GM12878 (cell line): ENCODE data around the gene DMRT1. TPM values are rescaled to one million over a fixed set of nuclear protein-coding genes. Genes with fewer than 3 reads are reported as not detected.
A peak's percentile ranks its signal among the peaks of the same experiment; 100 is the strongest.

ENCODE experiments used
- ATAC-seq: fragments of 200-7000 bp; cut with Tn5 transposase; 3 replicates; pipeline ENCODE4 v1.9.1; 2020; ENCODE audit warnings: mild to moderate bottlenecking, moderate library complexity
- BruUV-seq: library from RNA; stranded (reverse); fragments of 400-500 nt; replicated peaks from 2 replicates; lab custom pipeline; 2021; lab: Mats Ljungman, UMichigan
- CTCF ChIA-PET: fragments of 300-600 bp; sonication (Branson Sonifier 250); formaldehyde crosslinking; extraction: SDS; loops from one replicate; lab custom pipeline; 2021; ENCODE audit warnings: inconsistent platforms; lab: Yijun Ruan, JAX
- POLR2A ChIA-PET: fragments of 350-600 bp; formaldehyde crosslinking; extraction: SDS; loops from one replicate; lab custom pipeline; 2021; ENCODE audit warnings: inconsistent platforms; lab: Charles Lee
- RAD21 ChIA-PET: fragments of 300-600 bp; sonication (Branson Sonifier 250); formaldehyde crosslinking; loops from one replicate; lab custom pipeline; 2023; ENCODE audit warnings: antibody characterized with exemption; ENCODE audit not compliant: unreplicated experiment; lab: Charles Lee
- SMC1A ChIA-PET: fragments of 300-600 bp; sonication (Branson Sonifier 250); formaldehyde crosslinking; loops from one replicate; lab custom pipeline; 2023; ENCODE audit not compliant: unreplicated experiment, uncharacterized antibody; lab: Charles Lee
- DNase-seq: peaks from one replicate; pipeline ENCODE4 v3.0.0-alpha.2; 2011; ENCODE audit warnings: low read depth, low spot score
- FAIRE-seq: peaks from 3 replicates; lab custom pipeline; 2011; peaks lifted over from hg19 to GRCh38; lab: Jason Lieb, UNC
- H2AFZ ChIP-seq: 2 replicates; pipeline ENCODE4 v1.6.0; 2011; ENCODE audit warnings: low read depth, low read length, control low read depth; ENCODE audit not compliant: control insufficient read depth
- H3K27ac ChIP-seq: 2 replicates; pipeline ENCODE4 v1.5.1; 2011; ENCODE audit warnings: control low read depth; ENCODE audit not compliant: control insufficient read depth, insufficient read depth
- H3K27me3 ChIP-seq, 2 experiments: replicated peaks in 1 of 2; 2 replicates each; pipeline versions ENCODE4 v1.6.0 to v1.6.1; 2011; ENCODE audit warnings: low read length in 1 of 2; ENCODE audit not compliant: control insufficient read depth in 2 of 2, insufficient read depth in 2 of 2
- H3K36me3 ChIP-seq, 2 experiments: 2 replicates each; pipeline ENCODE4 v1.5.1; 2011; ENCODE audit warnings: low read length in 1 of 2; ENCODE audit not compliant: control insufficient read depth in 2 of 2, insufficient read depth in 2 of 2
- H3K4me1 ChIP-seq: 2 replicates; pipeline ENCODE4 v1.6.1; 2011; ENCODE audit warnings: mild to moderate bottlenecking, low read length, moderate library complexity, mixed read lengths; ENCODE audit not compliant: control insufficient read depth, insufficient read depth
- H3K4me2 ChIP-seq: 2 replicates; pipeline ENCODE4 v1.6.0; 2011; ENCODE audit warnings: control low read depth; ENCODE audit not compliant: control insufficient read depth, insufficient read depth
- H3K4me3 ChIP-seq: fragments of 200-600 bp; sonication (generic); 2 replicates; pipeline ENCODE4 v1.5.1; 2016
- H3K79me2 ChIP-seq: 2 replicates; pipeline ENCODE4 v1.6.0; 2011; ENCODE audit warnings: low read length; ENCODE audit not compliant: control insufficient read depth, insufficient read depth
- H3K9ac ChIP-seq: 2 replicates; pipeline ENCODE4 v1.8.0; 2011; ENCODE audit warnings: low read length, control low read depth, mixed read lengths; ENCODE audit not compliant: control insufficient read depth, insufficient read depth
- H3K9me3 ChIP-seq: replicated peaks from 3 replicates; pipeline ENCODE4 v1.5.1; 2011; ENCODE audit warnings: mild to moderate bottlenecking, low read length; ENCODE audit not compliant: control insufficient read depth, insufficient read depth
- H4K20me1 ChIP-seq: 2 replicates; pipeline ENCODE4 v1.6.0; 2011; ENCODE audit not compliant: control insufficient read depth, insufficient read depth
- CHD1 ChIP-seq: IDR thresholded peaks from 2 replicates; pipeline ENCODE4 v1.6.1; 2012; ENCODE audit warnings: low read depth, low read length, improper control_type of control experiment
- E2F8 ChIP-seq: fragments of 450-650 bp; IDR thresholded peaks from 2 replicates; pipeline ENCODE4 v1.6.1; 2018; ENCODE audit warnings: mild to moderate bottlenecking, low read depth, moderate library complexity; ENCODE audit not compliant: partially characterized antibody
- EGR1 ChIP-seq, 2 experiments: IDR thresholded peaks; 1 replicate in 1 of 2; 2 replicates in 1 of 2; pipeline ENCODE4 v1.6.1; 2011 to 2012; ENCODE audit warnings: low read depth in 2 of 2, low read length in 2 of 2, borderline replicate concordance in 1 of 2, mild to moderate bottlenecking in 1 of 2, moderate library complexity in 1 of 2
- HDAC2 ChIP-seq: fragments of 200-600 bp; sonication (generic); IDR thresholded peaks from 2 replicates; pipeline ENCODE4 v1.6.1; 2017
- HDAC6 ChIP-seq: fragments of 200-600 bp; sonication (generic); IDR thresholded peaks from one replicate; pipeline ENCODE4 v1.8.0; 2017; ENCODE audit warnings: antibody characterized with exemption; ENCODE audit not compliant: unreplicated experiment
- IRF4 ChIP-seq: IDR thresholded peaks from 2 replicates; pipeline ENCODE4 v1.6.1; 2011; ENCODE audit warnings: low read depth, low read length
- RBBP5 ChIP-seq: fragments of 200-600 bp; sonication (generic); conservative IDR thresholded peaks from 2 replicates; pipeline ENCODE4 v1.6.1; 2016
- RELA ChIP-seq: fragments of 450-650 bp; IDR thresholded peaks from 2 replicates; pipeline ENCODE4 v1.8.0; 2014; ENCODE audit warnings: borderline replicate concordance; ENCODE audit not compliant: partially characterized antibody
- SMAD1 ChIP-seq: fragments of 450-650 bp; IDR thresholded peaks from 2 replicates; pipeline ENCODE4 v1.6.1; 2018; ENCODE audit warnings: mild to moderate bottlenecking, low read depth; ENCODE audit not compliant: partially characterized antibody
- SUZ12 ChIP-seq: fragments of 200-600 bp; sonication (generic); IDR thresholded peaks from one replicate; pipeline ENCODE4 v1.6.1; 2018; ENCODE audit warnings: antibody characterized with exemption, mild to moderate bottlenecking; ENCODE audit not compliant: unreplicated experiment
- TCF7 ChIP-seq: IDR thresholded peaks from 2 replicates; pipeline ENCODE4 v1.6.1; 2014; ENCODE audit warnings: antibody characterized with exemption, borderline replicate concordance
- ZNF217 ChIP-seq: fragments of 450-650 bp; IDR thresholded peaks from 2 replicates; pipeline ENCODE4 v1.6.1; 2017; ENCODE audit warnings: antibody characterized with exemption, mild to moderate bottlenecking
- ZNF622 ChIP-seq: fragments of 450-650 bp; IDR thresholded peaks from 2 replicates; pipeline ENCODE4 v1.6.1; 2017; ENCODE audit warnings: mild to moderate bottlenecking, inconsistent platforms
- ZSCAN29 ChIP-seq: fragments of 450-650 bp; IDR thresholded peaks from 2 replicates; pipeline ENCODE4 v1.6.1; 2017; ENCODE audit warnings: mild to moderate bottlenecking, moderate library complexity
- WGBS: methylation state at CpG from one replicate; pipeline ENCODE4 v1.1.6; 2016; ENCODE audit warnings: low lambda C conversion rate; ENCODE audit not compliant: insufficient replicate concordance, insufficient coverage; ENCODE audit errors: missing lambda C conversion rate; 5-methylcytosine and 5-hydroxymethylcytosine counted together
- in situ Hi-C: fragments of 300-500 bp; cut with MboI; formaldehyde crosslinking; loops from 9 replicates; pipeline ENCODE4 v1.14.3; 2018; ENCODE audit warnings: mixed read lengths
- intact Hi-C: fragments of 100-400 bp; cut with micrococcal nuclease; formaldehyde crosslinking; loops from one replicate; pipeline ENCODE4 v1.14.2; 2022; ENCODE audit not compliant: unreplicated experiment
- polyA plus RNA-seq, 11 experiments: library from polyadenylated mRNA; depleted of rRNA in 4 of 11; unstranded in 6 of 11; stranded (reverse) in 5 of 11; fragments of >200 nt; fragmentation: Nextera tagmentation in 4 of 11; fragmentation: Illumina TruSeq in 1 of 11; extraction: Ambion mirVana in 4 of 11; extraction: Trizol in 1 of 11; gene quantifications; 1 replicate in 1 of 11; 2 replicates in 10 of 11; pipeline versions ENCODE4 v1.2.1 to v1.2.3, GENCODE V29; 2011 to 2016; ENCODE audit warnings: inconsistent platforms in 2 of 11, missing spikeins in 2 of 11, low read depth in 1 of 11
- total RNA-seq, 4 experiments: library from RNA; depleted of rRNA in 3 of 4; stranded (reverse); fragments of >200 nt in 3 of 4; fragmentation: Illumina TruSeq in 1 of 4; extraction: Trizol in 1 of 4; gene quantifications; 2 replicates each; pipeline versions ENCODE4 v1.2.1 to v1.2.3, GENCODE V29; 2013 to 2021

Gene DMRT1
- total and polyA plus RNA-seq, 10 of the 15 experiments (the other 5 are each of a cell fraction or from before 2014, with no cell fraction given), result 0.06 to 1.9 (median 0.24) TPM

- ChIA-PET POLR2A (no interaction called here), CTCF (no interaction called here), RAD21 (no interaction called here), SMC1A (no interaction called here)
- no peaks in the 10 kb centered on the region for H4K20me1 ChIP-seq
- in situ Hi-C loops (no loop called here), intact Hi-C loops (no loop called here)
- TF ChIP-seq RBBP5 (no peak), SUZ12 (peak; percentile 55)
- H3K4me1 ChIP-seq, result no peaks in the 10 kb centered on the region
- ATAC-seq, result no peak
- H3K9me3 ChIP-seq, result peaks cover 4% of the 10 kb centered on the region; the same call in 2 of the 3 replicates
- H3K4me3 ChIP-seq, result no peak overlapping the region
- FAIRE-seq, result no peak
- peaks cover 17 to 44% of the 10 kb centered on the region in 2 experiments for H3K27me3 ChIP-seq
- no peak overlapping the region for H2AFZ ChIP-seq
- WGBS, result 52% methylated on average over 68 of the region's 68 CpGs
- DNase-seq, result no peak
- no peak overlapping the region for H3K9ac ChIP-seq
- no peaks in the 10 kb centered on the region for H3K36me3 ChIP-seq
- no TSS peak for BruUV-seq
- no peak overlapping the region for H3K27ac ChIP-seq
- no peak overlapping the region for H3K4me2 ChIP-seq
- no peaks in the 10 kb centered on the region for H3K79me2 ChIP-seq
Observed at GRCh38 chr9:972501-973294, 131.2 kb downstream of the DMRT1 start.

- H3K9ac ChIP-seq, result no peak overlapping the region
- no peak overlapping the region for H3K27ac ChIP-seq
- FAIRE-seq (no peak), ATAC-seq (no peak), DNase-seq (no peak)
- no peak overlapping the region for H3K4me2 ChIP-seq
- no TSS peak for BruUV-seq
- intact Hi-C loops, result no loop called here
- H3K4me1 ChIP-seq, result no peaks in the 10 kb centered on the region
- peaks cover 21 to 46% of the 10 kb centered on the region in 2 experiments for H3K27me3 ChIP-seq
- WGBS, result 26% methylated on average over 17 of the region's 17 CpGs
- H3K9me3 ChIP-seq, result peaks cover 4% of the 10 kb centered on the region; the same call in 2 of the 3 replicates
- ChIA-PET POLR2A (no interaction called here), CTCF (no interaction called here), SMC1A (no interaction called here), RAD21 (no interaction called here)
- no peak overlapping the region for H2AFZ ChIP-seq
- H4K20me1 ChIP-seq, result no peaks in the 10 kb centered on the region
- no peaks in the 10 kb centered on the region for H3K79me2 ChIP-seq
- in situ Hi-C loops, result no loop called here
- no peaks in the 10 kb centered on the region for H3K36me3 ChIP-seq
- no peak overlapping the region for H3K4me3 ChIP-seq
- no peak for TF ChIP-seq HDAC2
- TF ChIP-seq RELA, result no peak
- TF ChIP-seq ZNF217, result no peak
- TF ChIP-seq EGR1 (IDR thresholded peaks at IDR 0.05; ENCODE audit: borderline replicate concordance in 1 of 2, low read depth in 2 of 2, low read length in 2 of 2), result no peak
- TF ChIP-seq HDAC6, result no peak
- no peak for TF ChIP-seq ZSCAN29
- no peak for TF ChIP-seq ZNF622
- TF ChIP-seq TCF7, result no peak
- TF ChIP-seq IRF4, result no peak
- TF ChIP-seq E2F8, result no peak
- no peak for TF ChIP-seq SMAD1
- TF ChIP-seq CHD1, result no peak
Observed at GRCh38 chr9:973295-973834, 131.9 kb downstream of the DMRT1 start.
